Measurements from ENCODE around the gene NBEA.

NBEA gene

DNA sequence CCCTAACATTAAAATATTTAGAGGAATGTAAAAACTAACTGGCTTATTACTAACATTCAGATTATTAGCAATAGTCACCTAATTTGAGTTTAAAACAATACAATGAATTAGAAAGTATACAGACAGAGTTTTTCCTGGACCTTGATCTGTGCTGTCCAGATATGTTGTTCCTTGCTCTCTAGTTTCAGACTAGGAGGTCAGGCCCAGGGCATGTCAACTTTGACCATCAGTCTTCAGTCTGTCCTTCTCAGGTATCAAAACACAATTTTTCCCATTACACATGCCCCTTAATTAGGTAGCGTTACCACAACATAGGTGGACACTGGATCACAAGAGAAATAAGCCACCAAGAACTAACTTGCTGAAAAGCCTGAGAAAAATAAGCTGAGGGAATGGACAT lies 337.4 kb downstream of the NBEA start:
- DNase-seq (ENCODE audit: low spot score), result no peak

DNA sequence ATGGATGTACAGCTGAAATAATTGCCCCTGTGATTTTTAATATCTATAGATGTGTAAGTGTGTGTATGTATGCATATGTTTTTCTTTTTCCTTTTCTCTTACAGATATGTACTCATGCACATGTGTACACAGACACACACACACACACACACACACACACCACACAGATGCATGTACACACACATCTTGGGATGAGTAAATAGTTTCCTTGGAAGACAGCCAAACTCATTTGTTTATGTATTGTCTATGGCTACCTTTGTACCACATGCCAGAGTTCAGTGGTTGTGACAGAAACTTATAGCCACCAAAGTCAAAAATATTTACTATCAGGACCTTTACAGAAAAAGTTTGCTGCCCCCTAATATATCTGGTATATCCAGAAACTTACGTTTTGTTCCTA lies 341.8 kb downstream of the NBEA start:
- DNase-seq (ENCODE audit: low spot score), result no peak

DNA sequence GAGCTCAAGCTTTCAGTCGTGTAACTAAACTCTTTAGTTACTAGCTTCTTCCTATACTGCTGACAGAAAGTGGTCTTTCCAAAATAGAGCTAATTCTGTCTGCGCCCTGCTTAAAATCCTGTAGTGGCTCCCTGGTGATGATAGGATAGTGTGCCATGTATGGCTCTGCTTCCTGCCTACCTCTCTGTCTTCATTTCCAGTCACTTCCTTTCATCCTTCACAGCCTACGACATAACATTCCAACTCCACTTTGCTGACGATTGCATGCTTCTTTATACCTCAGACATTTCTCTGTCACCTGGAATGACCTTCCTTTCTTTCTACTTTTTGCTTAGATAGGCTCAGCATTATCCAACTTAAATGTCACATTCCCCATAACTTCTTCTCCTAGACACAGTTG lies 343.6 kb downstream of the NBEA start:
- no peak for DNase-seq (ENCODE audit: low spot score)

DNA sequence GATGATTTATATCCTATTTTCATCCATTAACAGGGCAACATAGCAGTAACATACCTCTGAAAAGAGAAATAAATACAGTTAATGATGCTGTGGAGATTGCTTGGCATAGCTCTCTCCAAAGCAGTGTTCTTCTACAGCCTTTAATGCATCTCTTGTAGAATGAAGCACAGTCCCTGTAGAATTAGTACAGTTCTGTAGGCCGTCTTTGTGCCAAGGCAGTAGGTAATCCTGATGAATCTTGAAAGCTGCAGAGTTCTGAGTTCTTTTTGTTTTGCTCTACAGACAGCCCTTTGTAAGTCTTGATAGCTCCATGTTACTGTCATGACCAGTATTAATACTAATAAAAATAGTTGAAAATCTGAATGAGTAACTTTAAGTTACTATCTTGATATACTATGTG lies 350.3 kb downstream of the NBEA start:
- no peak for DNase-seq (ENCODE audit: low spot score)

DNA sequence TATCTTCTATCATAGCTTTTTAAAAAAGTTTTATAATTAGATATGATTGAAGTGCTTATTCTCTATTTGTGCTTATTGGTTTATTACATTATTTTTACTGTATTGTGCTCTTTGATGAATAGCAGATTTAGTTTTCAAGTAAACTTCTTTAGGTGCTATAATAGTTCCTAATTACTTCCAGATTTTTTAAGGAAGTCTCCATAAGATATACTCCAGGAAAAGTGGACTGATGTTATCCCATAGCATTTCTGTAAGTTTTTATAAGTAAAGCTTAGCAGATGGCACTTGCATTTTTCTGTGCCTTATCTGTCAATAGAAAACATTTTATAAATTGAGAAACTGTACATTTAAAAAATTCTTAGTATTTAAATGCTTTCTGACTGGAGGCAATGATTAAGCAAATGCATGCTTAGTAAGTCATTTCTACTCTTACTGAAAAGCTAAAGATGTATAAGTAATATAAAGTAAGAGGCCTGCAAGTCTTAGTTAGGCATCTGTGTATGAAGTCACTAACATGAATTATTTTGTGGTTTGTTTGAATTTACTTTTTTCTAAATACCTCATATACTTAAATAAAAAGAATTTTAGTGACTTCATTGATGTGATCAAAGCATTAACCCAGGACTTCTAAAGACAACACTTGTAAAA lies 351.6 kb downstream of the NBEA start:
- no peak for DNase-seq (ENCODE audit: low spot score)

DNA sequence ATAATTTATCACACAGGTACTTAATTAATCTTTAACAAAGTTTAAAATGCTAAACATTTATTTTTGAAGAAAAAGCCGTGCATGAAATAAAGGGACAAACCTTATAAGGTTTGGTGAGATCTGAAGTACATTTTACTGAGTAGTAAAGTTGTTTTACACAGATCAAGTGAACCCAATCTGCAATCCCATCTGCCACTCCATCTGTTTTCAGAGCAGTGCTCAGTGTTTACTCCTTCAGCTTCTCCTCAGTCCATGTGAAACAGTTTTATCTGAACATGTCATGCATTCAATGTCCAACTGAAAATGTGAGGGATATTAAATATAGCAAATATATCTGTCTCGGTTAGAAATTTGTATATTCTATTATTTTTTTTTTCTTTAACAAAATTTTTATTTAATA lies 367.6 kb downstream of the NBEA start:
- no peak for DNase-seq (ENCODE audit: low spot score)

DNA sequence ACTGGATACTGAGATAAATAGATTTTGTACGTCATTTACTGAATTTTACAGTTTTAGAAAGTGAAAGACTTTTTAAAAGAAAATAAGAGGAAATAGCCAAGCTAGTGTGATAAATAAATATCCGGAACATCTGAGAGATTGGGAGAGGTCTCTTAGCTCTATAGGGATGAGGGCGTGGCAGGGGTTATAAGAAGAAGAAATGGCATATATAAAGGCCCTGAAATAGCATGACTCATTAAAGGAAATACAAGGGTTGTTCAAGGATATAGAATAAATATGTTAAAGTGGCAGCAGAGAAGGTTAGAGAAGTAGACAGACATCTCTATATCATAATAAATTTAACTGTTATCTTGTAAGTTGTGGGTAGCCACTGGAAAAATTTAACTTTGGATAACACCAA lies 390.1 kb downstream of the NBEA start:
- no peak for DNase-seq (ENCODE audit: low spot score)

DNA sequence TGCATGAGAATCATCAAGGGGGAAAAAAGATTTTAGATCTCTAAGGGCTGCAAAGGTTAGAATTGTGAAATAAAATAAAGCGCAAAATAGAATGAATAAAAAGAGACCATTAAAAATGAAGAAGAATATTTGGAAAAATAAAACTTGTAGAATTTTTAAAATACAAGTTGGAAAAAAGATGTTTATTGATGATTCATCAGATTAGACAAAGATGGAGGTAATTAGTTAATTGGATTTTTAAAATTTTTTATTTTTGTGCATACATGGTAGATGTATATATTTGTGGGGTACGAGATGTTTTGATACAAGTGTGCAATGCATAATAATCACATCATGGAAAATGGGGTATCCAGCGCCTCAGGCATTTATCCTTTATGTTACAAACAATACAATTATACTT lies 391.1 kb downstream of the NBEA start:
- DNase-seq (ENCODE audit: low spot score), result no peak

DNA sequence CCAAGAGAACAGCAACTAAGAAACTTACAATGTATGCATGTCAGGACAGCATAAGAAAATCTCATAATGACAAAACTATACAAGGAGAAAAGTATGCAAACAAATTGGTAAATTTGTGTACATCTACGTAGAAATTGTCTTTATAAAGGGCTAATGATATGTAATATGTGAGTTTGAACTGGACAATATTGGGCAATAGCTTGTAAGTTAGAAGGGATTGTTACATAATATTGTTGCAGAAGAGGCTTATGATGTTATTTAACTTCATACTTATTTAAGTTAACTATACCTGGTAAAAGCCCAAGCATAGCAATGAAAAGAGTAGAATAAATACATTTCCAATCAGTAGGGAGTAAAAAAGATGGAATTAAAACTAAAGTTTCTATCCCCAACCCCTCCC lies 400.4 kb downstream of the NBEA start:
- no peak for DNase-seq (ENCODE audit: low spot score)

DNA sequence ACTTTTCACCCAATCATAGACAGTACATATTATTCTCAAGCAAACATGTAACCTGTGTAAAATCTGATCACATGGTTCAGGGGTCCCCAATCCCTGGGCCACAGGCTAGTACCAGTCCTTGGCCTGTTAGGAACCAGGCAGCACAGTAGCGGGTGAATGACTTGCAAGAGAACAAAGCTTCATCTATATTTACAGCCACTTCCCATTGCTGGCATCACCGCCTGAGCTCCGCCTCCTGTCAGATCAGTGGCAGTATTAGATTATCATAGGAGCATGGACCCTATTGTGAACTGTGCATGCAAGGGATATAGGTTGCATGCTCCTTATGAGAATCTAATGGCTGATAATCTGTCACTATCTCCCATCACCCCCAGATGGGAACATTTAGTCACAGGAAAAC lies 401.3 kb downstream of the NBEA start:
- DNase-seq (ENCODE audit: low spot score), result no peak

DNA sequence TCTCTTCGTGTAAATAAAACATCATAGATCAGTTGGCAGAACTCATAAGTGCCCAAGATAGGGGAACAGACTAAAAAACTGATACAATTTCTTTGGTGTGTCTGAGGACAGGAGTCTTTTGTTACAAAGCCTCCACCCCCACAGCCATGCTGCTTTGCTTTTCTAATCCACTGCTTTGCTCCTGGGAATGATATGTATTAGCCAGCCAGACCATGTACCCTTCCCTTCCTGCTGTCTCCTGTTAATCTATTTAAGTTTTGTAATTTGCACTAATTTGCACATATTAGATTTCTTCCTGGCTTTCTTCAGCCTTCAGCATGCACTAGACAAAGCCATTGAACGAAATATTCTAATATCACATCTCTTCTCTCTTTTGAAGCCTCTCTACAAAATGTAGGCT lies 403.9 kb downstream of the NBEA start:
- no peak for DNase-seq (ENCODE audit: low spot score)

DNA sequence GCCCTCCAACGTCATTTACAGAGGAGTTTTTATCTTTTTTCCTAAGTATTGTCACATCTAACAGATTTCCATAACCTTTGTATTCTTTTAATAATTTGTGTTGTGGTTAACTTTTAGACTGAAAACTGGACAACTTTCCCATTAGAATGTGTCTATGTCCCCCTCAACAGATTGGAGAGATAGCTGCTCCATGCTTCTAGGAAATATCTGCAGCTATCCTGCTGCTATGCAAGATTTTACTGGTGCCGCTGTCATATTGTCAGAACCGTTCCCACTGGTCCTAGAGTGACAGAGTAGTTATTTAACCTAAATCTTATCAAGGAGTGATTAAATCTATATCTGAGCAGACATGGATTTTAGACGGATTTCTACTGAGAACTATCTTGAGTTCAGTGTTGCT lies 404.4 kb downstream of the NBEA start:
- no peak for DNase-seq (ENCODE audit: low spot score)

DNA sequence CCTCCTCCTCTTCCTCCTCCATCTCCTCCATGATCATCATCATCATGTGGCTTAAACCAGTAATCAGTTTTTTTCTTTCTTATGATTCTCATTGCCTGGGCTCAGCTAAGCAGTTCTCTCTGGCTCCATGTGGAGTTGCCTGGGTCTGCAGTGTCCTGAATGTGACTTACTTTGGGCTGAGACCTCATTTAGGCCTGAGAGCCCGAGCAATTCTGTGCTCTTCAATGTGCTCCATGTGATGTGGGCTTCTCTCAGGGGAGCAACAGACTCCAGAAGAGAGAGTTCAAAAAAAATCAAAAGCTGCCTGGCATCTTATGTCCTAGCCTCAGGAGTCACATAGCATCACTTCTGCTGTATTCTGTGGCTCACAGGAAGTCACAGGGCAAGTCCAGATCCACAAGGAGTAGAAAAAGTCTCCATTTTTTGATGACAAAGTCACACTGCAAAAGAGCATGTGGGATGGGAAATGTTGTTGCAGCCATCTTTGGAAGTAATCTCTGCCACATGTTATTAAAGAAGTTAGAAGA lies 405.7 kb downstream of the NBEA start:
- no peak for DNase-seq (ENCODE audit: low spot score)

DNA sequence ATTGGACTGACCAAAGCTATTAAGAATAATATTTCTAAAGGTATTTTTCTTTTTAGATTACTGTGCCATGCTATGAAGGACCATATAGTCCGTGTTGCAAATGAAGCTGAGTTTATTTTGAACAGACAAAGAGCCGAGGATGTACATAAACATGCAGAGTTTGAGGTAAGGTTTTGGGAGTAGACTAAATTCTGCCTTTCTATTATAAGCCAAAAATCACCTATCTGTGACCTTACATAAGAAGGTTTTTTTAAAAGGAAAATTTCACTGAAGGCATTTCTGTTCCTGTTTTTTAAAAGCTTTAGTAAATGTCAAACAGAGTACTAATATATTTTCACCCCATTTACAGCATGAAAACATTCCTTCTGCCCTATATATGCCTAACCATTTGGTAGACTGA lies 407.0 kb downstream of the NBEA start:
- DNase-seq (ENCODE audit: low spot score), result no peak

DNA sequence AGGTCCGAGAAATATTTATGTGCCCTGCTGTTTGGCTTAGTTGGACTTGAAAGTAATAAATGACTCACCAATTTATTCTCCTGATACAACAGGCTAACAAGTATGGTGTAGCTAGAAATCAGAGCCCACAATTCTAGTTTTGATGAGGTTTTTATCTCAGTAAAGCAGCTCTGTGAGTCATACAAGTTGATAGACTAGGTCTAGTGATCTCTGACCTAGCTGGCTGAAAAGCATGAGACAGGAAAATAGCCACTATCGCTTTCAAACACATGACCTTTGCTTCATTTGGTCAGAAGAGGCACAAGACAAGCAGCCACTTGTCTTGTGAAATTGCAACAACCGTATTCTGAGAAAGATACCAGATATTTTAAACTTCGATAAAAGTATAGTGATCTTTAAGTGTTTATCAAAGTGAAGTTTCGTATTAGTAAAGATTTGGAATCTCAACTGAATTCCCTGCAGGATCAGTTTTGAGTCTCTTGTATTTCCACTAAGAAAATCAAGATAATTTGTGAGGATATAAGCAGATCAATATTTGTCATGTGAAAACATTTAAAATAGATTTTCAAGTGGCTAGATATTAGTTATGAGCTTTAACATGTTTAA lies 407.7 kb downstream of the NBEA start:
- DNase-seq (ENCODE audit: low spot score), result no peak

DNA sequence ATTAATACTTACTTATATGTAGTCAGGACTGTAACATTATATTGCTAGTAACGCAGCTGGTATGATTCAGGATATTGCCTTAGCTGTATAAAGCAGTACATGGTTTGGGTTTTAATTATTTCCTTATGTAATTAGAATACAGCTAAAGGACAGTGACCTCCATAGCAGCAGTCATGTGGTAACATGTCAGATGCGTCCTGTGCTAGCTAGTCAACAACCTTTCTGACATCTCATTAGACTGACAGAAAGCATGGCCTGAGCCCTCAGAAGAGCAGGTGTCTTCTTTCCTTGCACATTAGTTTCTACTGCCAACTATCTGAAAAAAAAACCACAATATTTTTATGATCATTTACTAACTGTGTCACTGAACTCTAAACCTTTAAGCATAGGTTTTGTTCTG lies 412.2 kb downstream of the NBEA start:
- no peak for DNase-seq (ENCODE audit: low spot score)

DNA sequence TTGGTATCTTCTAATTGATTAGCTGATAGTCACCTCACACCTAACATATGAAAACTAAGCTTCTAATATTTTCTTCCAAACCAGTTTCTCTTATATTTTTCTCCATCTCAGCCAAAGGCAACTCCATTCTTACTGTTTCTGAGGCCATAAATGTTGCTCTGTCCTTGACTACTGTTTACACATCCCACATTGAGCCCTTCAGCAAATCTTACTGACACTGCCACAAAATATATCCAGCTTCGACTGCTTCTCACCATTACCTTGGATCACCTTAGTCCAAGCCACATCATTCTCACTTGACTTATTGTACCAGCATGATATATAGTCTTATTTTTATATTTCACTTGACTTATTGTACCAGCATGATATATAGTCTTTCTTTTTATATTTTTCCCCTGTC lies 412.8 kb downstream of the NBEA start:
- no peak for DNase-seq (ENCODE audit: low spot score)

DNA sequence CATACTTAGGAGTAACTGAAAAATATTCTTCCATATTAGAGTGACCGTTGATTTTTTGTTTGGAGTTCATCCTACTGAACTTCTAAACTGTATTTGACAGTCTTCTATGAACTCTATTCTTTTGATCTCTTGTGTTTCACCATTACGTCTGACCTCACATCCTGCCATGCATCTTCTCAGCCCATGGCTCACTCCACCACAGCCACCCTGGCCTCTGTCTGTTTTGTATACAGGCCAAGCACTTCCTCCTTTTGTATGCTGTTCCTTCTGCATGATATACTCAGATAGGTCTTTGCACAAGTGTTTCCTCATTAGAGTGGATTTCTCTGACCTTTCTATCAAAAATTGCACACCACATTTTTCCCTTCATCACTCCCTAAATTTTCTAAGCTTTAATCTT lies 414.5 kb downstream of the NBEA start:
- DNase-seq (ENCODE audit: low spot score), result no peak

DNA sequence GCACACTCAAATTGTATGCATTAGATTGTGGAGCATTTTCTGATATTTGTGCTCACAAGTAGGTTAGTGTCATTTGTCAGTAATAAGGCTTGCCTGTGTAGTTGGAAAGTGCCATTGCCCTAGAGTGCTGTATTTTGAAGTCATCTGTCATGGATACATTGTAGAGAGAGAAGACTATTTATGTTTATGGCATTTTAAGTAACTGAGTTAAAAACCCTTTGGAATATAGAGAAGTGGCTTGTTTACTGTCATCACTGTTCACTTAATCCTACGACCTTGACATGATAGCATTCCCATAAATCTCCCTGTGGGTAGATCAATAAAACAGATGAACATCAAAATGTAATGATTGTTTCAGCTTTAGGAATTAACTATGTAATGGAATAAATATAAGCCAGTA lies 423.8 kb downstream of the NBEA start:
- no peak for DNase-seq (ENCODE audit: low spot score)

DNA sequence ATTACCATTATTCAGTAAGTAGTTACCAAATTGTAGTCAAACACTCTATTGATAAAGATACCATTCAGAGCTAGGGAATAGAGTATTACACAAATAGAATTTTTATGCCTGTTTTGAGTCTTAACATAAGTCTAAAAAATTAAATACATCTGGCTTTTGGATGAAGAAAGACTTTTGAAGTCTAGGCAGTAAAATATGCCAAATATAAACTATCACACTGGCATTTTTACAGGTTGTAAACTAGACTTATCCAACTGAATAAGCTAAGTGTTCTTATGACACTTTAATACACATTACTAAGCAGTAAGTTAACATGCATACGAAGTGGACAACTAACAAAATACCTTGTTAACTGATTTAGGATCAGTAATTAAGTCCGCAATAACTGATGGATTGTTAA lies 425.5 kb downstream of the NBEA start:
- no peak for DNase-seq (ENCODE audit: low spot score)

DNA sequence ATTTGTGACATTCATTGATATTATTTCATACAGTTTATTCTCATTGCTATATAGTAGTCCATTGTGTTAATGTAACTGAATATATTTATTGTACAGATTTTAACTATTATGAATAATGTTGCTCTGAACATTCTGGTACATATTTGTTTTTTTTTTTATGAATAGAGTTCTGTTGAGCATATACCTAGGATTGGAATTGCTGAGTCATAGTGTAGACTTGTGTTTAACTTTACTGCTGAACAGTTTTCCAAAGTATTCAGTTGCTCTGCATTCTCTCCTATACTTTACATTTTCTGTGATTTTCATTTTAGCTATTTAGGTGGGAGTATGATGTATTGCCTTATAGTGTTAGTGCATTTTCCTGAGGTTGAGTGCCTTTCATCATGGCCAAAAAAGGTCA lies 436.9 kb downstream of the NBEA start:
- DNase-seq (ENCODE audit: low spot score), result no peak

DNA sequence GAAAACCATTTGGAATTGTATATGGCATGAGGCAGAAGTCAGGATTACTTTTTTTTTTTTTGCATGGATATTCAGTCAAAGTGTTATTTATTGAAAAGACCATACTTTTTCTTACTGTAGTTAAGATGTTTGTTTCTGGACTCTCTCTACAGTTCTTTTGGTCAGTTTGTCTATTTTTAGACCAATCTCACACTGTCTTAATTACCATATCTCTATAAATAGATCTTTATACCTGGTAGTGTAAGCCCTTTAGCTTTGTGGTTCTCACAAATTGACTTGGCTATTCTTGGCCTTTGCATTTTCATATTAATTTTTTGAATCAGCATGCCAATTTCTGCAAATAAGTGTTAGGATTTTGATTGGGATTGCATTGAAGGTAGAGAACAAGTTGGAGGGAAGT lies 437.6 kb downstream of the NBEA start:
- no peak for DNase-seq (ENCODE audit: low spot score)

DNA sequence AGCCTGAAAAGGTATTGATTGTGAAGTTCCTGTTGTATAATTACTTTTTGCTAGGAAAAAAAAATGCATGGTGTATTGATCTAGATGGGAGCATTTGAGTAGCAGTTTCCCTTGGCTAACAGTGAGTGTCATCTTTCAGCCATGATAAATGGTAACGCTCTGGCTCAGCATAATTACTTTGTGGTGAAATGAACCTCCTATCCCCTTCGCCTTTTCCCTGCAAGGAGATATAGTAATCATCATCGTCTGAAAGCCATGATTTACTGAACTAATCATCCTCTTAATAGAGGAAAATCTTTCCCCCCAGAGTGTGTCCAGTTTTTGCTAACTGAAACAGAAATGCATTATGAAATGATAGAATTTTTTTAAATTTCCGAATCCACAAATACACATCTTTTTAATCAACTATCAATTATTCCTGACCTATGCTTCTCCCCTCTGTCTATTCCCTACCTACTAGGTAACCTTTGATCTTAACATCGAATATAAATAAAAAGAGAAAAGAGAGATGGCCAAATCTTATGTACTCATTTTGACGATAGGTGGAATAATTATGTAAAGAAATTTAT lies 445.7 kb downstream of the NBEA start:
- no peak for DNase-seq (ENCODE audit: low spot score)
